HEK293 (cell line): ENCODE results near the gene SPATA1.
A peak's percentile ranks its signal among the peaks of the same experiment; 100 is the strongest.

ENCODE experiments used
- CTCF ChIA-PET: fragments of 350-600 bp; formaldehyde crosslinking; extraction: SDS; loops from one replicate; lab custom pipeline; 2021; ENCODE audit warnings: antibody characterized with exemption; lab: Yijun Ruan, JAX
- POLR2A ChIA-PET: fragments of 300-600 bp; formaldehyde crosslinking; extraction: SDS; loops from one replicate; lab custom pipeline; 2020; ENCODE audit warnings: antibody characterized with exemption, inconsistent platforms; lab: Yijun Ruan, JAX
- H3K27ac ChIP-seq: fragments of 200-500 bp; sonication (Bioruptor generic); 2 replicates; pipeline ENCODE4 v1.5.1; 2014; ENCODE audit warnings: low read depth, low read length, control low read depth, inconsistent platforms; ENCODE audit errors: extremely low read depth
- H3K36me3 ChIP-seq, 2 experiments: fragments of 200-500 bp in 1 of 2; sonication (Bioruptor generic) in 1 of 2; 1 replicate in 1 of 2; 2 replicates in 1 of 2; pipeline ENCODE4 v1.5.1; 2014 to 2017; ENCODE audit warnings: inconsistent platforms in 2 of 2, low read length in 2 of 2; ENCODE audit not compliant: control insufficient read depth in 2 of 2, insufficient read depth in 1 of 2
- H3K4me1 ChIP-seq: fragments of 200-500 bp; sonication (Bioruptor generic); 2 replicates; pipeline ENCODE4 v1.5.1; 2014; ENCODE audit warnings: mild to moderate bottlenecking, low read length, inconsistent platforms; ENCODE audit not compliant: control insufficient read depth, insufficient read depth
- H3K4me3 ChIP-seq: 2 replicates; pipeline ENCODE4 v1.5.1; 2011; ENCODE audit warnings: low read depth, mild to moderate bottlenecking, control low read depth, low read length, moderate library complexity
- H3K9me3 ChIP-seq: fragments of 200-500 bp; sonication (Bioruptor generic); 2 replicates; pipeline ENCODE4 v1.5.1; 2014; ENCODE audit warnings: low read depth, low read length, inconsistent platforms; ENCODE audit not compliant: control insufficient read depth, insufficient read depth
- CTCF ChIP-seq: fragments of 450-650 bp; formaldehyde crosslinking; IDR thresholded peaks from 2 replicates; pipeline ENCODE4 v1.5.1; 2016; ENCODE audit warnings: missing biosample characterization, missing genetic modification characterization
- HOXA7 ChIP-seq: sonication (generic); formaldehyde crosslinking; IDR thresholded peaks from 2 replicates; pipeline ENCODE4 v1.8.1; 2022; ENCODE audit warnings: missing genetic modification reagents, borderline replicate concordance
- PBX3 ChIP-seq: sonication (generic); formaldehyde crosslinking; IDR thresholded peaks from 2 replicates; pipeline ENCODE4 v1.8.1; 2022; ENCODE audit warnings: mild to moderate bottlenecking, moderate library complexity, missing genetic modification reagents
- RBAK ChIP-seq: fragments of 450-650 bp; formaldehyde crosslinking; IDR thresholded peaks from 2 replicates; pipeline ENCODE4 v1.5.1; 2016; ENCODE audit warnings: missing biosample characterization, missing genetic modification characterization
- TSHZ1 ChIP-seq: fragments of 450-650 bp; formaldehyde crosslinking; IDR thresholded peaks from 2 replicates; pipeline ENCODE4 v1.5.1; 2016; ENCODE audit warnings: missing biosample characterization, missing genetic modification characterization, borderline replicate concordance
- ZBTB11 ChIP-seq: fragments of 450-650 bp; formaldehyde crosslinking; conservative IDR thresholded peaks from 2 replicates; pipeline ENCODE4 v1.5.1; 2016; ENCODE audit warnings: low read depth, missing biosample characterization, missing genetic modification characterization
- ZBTB7A ChIP-seq: fragments of 450-650 bp; formaldehyde crosslinking; IDR thresholded peaks from 2 replicates; pipeline ENCODE4 v1.5.1; 2016; ENCODE audit warnings: low read depth, missing biosample characterization, missing genetic modification characterization
- ZNF10 ChIP-seq: fragments of 450-650 bp; formaldehyde crosslinking; IDR thresholded peaks from 2 replicates; pipeline ENCODE4 v1.5.1; 2017; ENCODE audit warnings: missing biosample characterization, missing genetic modification characterization
- ZNF133 ChIP-seq: fragments of 450-650 bp; formaldehyde crosslinking; IDR thresholded peaks from 2 replicates; pipeline ENCODE4 v1.5.1; 2016; ENCODE audit warnings: missing biosample characterization, missing genetic modification characterization
- ZNF157 ChIP-seq: fragments of 450-650 bp; formaldehyde crosslinking; IDR thresholded peaks from 2 replicates; pipeline ENCODE4 v1.5.1; 2016; ENCODE audit warnings: missing biosample characterization, missing genetic modification characterization
- ZNF211 ChIP-seq: fragments of 450-650 bp; formaldehyde crosslinking; IDR thresholded peaks from 2 replicates; pipeline ENCODE4 v1.5.1; 2016; ENCODE audit warnings: low read depth, missing biosample characterization, missing genetic modification characterization
- ZNF24 ChIP-seq: fragments of 450-650 bp; formaldehyde crosslinking; IDR thresholded peaks from 2 replicates; pipeline ENCODE4 v1.5.1; 2016; ENCODE audit warnings: missing biosample characterization, missing genetic modification characterization
- ZNF324 ChIP-seq: fragments of 450-650 bp; formaldehyde crosslinking; IDR thresholded peaks from 2 replicates; pipeline ENCODE4 v1.5.1; 2016; ENCODE audit warnings: missing biosample characterization, missing genetic modification characterization
- ZNF350 ChIP-seq: fragments of 450-650 bp; formaldehyde crosslinking; IDR thresholded peaks from 2 replicates; pipeline ENCODE4 v1.5.0; 2017; ENCODE audit warnings: missing biosample characterization, mild to moderate bottlenecking, missing genetic modification characterization
- ZNF529 ChIP-seq: fragments of 450-650 bp; formaldehyde crosslinking; IDR thresholded peaks from 2 replicates; pipeline ENCODE4 v1.5.1; 2017; ENCODE audit warnings: missing genetic modification characterization, missing biosample characterization; ENCODE audit not compliant: insufficient replicate concordance
- ZNF549 ChIP-seq: fragments of 450-650 bp; IDR thresholded peaks from 2 replicates; pipeline ENCODE4 v1.5.1; 2018; ENCODE audit warnings: missing biosample characterization, missing genetic modification characterization, mild to moderate bottlenecking, inconsistent platforms, moderate library complexity
- ZNF623 ChIP-seq: fragments of 450-650 bp; formaldehyde crosslinking; IDR thresholded peaks from 2 replicates; pipeline ENCODE4 v1.5.1; 2016; ENCODE audit warnings: missing biosample characterization, missing genetic modification characterization
- ZNF654 ChIP-seq: fragments of 450-650 bp; formaldehyde crosslinking; IDR thresholded peaks from 2 replicates; pipeline ENCODE4 v1.5.1; 2016; ENCODE audit warnings: low read depth, missing biosample characterization, missing genetic modification characterization
- ZNF658 ChIP-seq: fragments of 450-650 bp; formaldehyde crosslinking; IDR thresholded peaks from 2 replicates; pipeline ENCODE4; 2016; ENCODE audit warnings: missing biosample characterization, missing genetic modification characterization
- ZNF704 ChIP-seq: fragments of 450-650 bp; formaldehyde crosslinking; IDR thresholded peaks from 2 replicates; pipeline ENCODE4 v1.5.1; 2016; ENCODE audit warnings: missing biosample characterization, missing genetic modification characterization
- ZNF76 ChIP-seq: fragments of 450-650 bp; formaldehyde crosslinking; IDR thresholded peaks from 2 replicates; pipeline ENCODE4; 2016; ENCODE audit warnings: low read depth, missing biosample characterization, missing genetic modification characterization, borderline replicate concordance
- TF ChIP-seq, protein P1 (sequence below): fragments of 450-650 bp; IDR thresholded peaks from 2 replicates; pipeline ENCODE4 v1.5.1; 2018; ENCODE audit warnings: missing biosample characterization, mild to moderate bottlenecking, missing genetic modification characterization

SPATA1 gene

GRCh38 chr1:84476225-84476624, 30.0 kb upstream of the SPATA1 start (continued):
- no peak; the same call in 1 of the 2 replicates for TF ChIP-seq TSHZ1
- TF ChIP-seq ZNF704 (tag by site-specific recombination), result no peak
- TF ChIP-seq HOXA7 (CRISPR knock-in tag), result no peak
- TF ChIP-seq ZNF623 (tag by site-specific recombination), result peak; percentile 76
- TF ChIP-seq ZNF76 (tag by site-specific recombination), result no peak
- TF ChIP-seq ZNF157 (tag by site-specific recombination), result no peak
- TF ChIP-seq ZNF211 (tag by site-specific recombination), result no peak
- TF ChIP-seq, protein P1, sequence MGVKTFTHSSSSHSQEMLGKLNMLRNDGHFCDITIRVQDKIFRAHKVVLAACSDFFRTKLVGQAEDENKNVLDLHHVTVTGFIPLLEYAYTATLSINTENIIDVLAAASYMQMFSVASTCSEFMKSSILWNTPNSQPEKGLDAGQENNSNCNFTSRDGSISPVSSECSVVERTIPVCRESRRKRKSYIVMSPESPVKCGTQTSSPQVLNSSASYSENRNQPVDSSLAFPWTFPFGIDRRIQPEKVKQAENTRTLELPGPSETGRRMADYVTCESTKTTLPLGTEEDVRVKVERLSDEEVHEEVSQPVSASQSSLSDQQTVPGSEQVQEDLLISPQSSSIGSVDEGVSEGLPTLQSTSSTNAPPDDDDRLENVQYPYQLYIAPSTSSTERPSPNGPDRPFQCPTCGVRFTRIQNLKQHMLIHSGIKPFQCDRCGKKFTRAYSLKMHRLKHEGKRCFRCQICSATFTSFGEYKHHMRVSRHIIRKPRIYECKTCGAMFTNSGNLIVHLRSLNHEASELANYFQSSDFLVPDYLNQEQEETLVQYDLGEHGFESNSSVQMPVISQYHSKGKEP (tag by site-specific recombination), result no peak
- TF ChIP-seq ZBTB11 (tag by site-specific recombination), result peak; percentile 82
- TF ChIP-seq ZNF658 (tag by site-specific recombination), result no peak
- no peak for TF ChIP-seq RBAK (tag by site-specific recombination)
- peak; percentile 54 for TF ChIP-seq ZNF529
- TF ChIP-seq ZNF24, result no peak
- TF ChIP-seq, all 188 proteins: peak for 33

- peaks cover 11 to 32% of the 10 kb centered on the region in 2 experiments for H3K36me3 ChIP-seq
- H3K4me3 ChIP-seq, result peak within 1 kb of the TSS; percentile 82
- ChIA-PET POLR2A (interaction anchor here (0.7 to 1.9 kb wide), 2 partner anchors 27 to 94 kb away, joined by 4 to 6 read pairs; partner anchors contain the start of genes CTBS and SPATA1), CTCF (interaction anchor here (0.6 to 1.3 kb wide), 5 partner anchors 72 to 245 kb away, joined by 3 to 4 read pairs (median 3); no protein-coding TSS in a partner anchor)
- no peaks in the 10 kb centered on the region for H3K4me1 ChIP-seq
- peak within 1 kb of the TSS; percentile 70 for H3K27ac ChIP-seq
- no peaks in the 10 kb centered on the region for H3K9me3 ChIP-seq
- TF ChIP-seq ZNF350 (tag by site-specific recombination), result peak; percentile 45; the same call in 1 of the 2 replicates
- TF ChIP-seq ZNF549 (tag by site-specific recombination), result no peak
- TF ChIP-seq CTCF, result peak; percentile 56; the same call in 1 of the 2 replicates
- TF ChIP-seq PBX3 (CRISPR knock-in tag), result no peak
- TF ChIP-seq ZNF10 (tag by site-specific recombination), result no peak
- no peak for TF ChIP-seq ZNF133
- no peak for TF ChIP-seq ZBTB7A (tag by site-specific recombination)
- TF ChIP-seq ZNF324 (tag by site-specific recombination), result 0 out of 2 replicates have a peak, but pooled peaks have one; percentile 59
- TF ChIP-seq ZNF654, result no peak
Observed at GRCh38 chr1:84478876-84479868, 27.0 kb upstream of the SPATA1 start, which contains the start of gene RPF1. TSS of gene RPF1 (plus strand) at chr1:84479266. CDS start at chr1:84479282, 16 bp downstream.
